OCI-LY7 (cell line): ENCODE data around the gene HSPB3. TPM values are rescaled to one million over a fixed set of nuclear protein-coding genes. Genes with fewer than 3 reads are reported as not detected.

Experiments used
- BruUV-seq: library from RNA; stranded (reverse); fragments of 400-500 nt; replicated peaks from 2 replicates; lab custom pipeline; 2021; lab: Mats Ljungman, UMichigan
- CTCF ChIA-PET: fragments of 300-600 bp; sonication (Branson Sonifier 250); formaldehyde crosslinking; loops from one replicate; lab custom pipeline; 2022; ENCODE audit warnings: antibody characterized with exemption; ENCODE audit not compliant: unreplicated experiment; lab: Charles Lee
- POLR2A ChIA-PET: fragments of 300-600 bp; sonication (Branson Sonifier 250); formaldehyde crosslinking; loops from one replicate; lab custom pipeline; 2022; ENCODE audit warnings: antibody characterized with exemption; lab: Charles Lee
- DNase-seq: peaks from one replicate; pipeline ENCODE4 v3.0.0-alpha.2; 2015; ENCODE audit warnings: low spot score
- H2AFZ ChIP-seq: fragments of 200-600 bp; sonication (generic), shearing (Covaris generic); 2 replicates; pipeline ENCODE4 v1.6.1; 2014; ENCODE audit warnings: mild to moderate bottlenecking, antibody characterized with exemption, low read length, moderate library complexity
- H3K27ac ChIP-seq: fragments of 200-600 bp; sonication (generic); 2 replicates; pipeline ENCODE4 v1.5.1; 2014; ENCODE audit warnings: mixed run types, low read depth, mild to moderate bottlenecking, moderate library complexity, low read length, inconsistent platforms; ENCODE audit not compliant: poor library complexity, severe bottlenecking
- H3K36me3 ChIP-seq: fragments of 200-600 bp; sonication (generic); 2 replicates; pipeline ENCODE4 v1.6.1; 2014; ENCODE audit warnings: mild to moderate bottlenecking, antibody characterized with exemption, low read length, moderate library complexity, mixed read lengths; ENCODE audit not compliant: insufficient read depth
- H3K4me1 ChIP-seq: fragments of 200-600 bp; sonication (generic); 2 replicates; pipeline ENCODE4 v1.5.1; 2014; ENCODE audit warnings: mild to moderate bottlenecking, low read length; ENCODE audit not compliant: insufficient read depth, poor library complexity, severe bottlenecking
- H3K4me2 ChIP-seq: fragments of 200-600 bp; sonication (generic); 2 replicates; pipeline ENCODE4 v1.6.1; 2014; ENCODE audit warnings: mild to moderate bottlenecking, low read length
- H3K4me3 ChIP-seq: fragments of 200-600 bp; sonication (generic); 2 replicates; pipeline ENCODE4 v1.5.1; 2014; ENCODE audit warnings: mild to moderate bottlenecking, low read depth, low read length; ENCODE audit not compliant: poor library complexity, severe bottlenecking
- H3K79me2 ChIP-seq: fragments of 200-600 bp; sonication (generic); 2 replicates; pipeline ENCODE4 v1.6.1; 2016; ENCODE audit warnings: low read depth, mild to moderate bottlenecking, low read length, moderate library complexity, mixed read lengths; ENCODE audit not compliant: insufficient read depth
- H3K9me2 ChIP-seq: fragments of 200-600 bp; sonication (generic); 2 replicates; pipeline ENCODE4 v1.6.1; 2016; ENCODE audit warnings: mild to moderate bottlenecking, low read length, mixed read lengths; ENCODE audit not compliant: insufficient read depth
- H3K9me3 ChIP-seq: fragments of 200-600 bp; sonication (generic); 2 replicates; pipeline ENCODE4 v1.6.1; 2014; ENCODE audit warnings: mild to moderate bottlenecking, mixed run types, low read length, mixed read lengths
- H4K20me1 ChIP-seq: fragments of 200-600 bp; sonication (generic); 2 replicates; pipeline ENCODE4 v1.6.1; 2014; ENCODE audit warnings: mild to moderate bottlenecking, antibody characterized with exemption, low read length, moderate library complexity, mixed read lengths; ENCODE audit not compliant: insufficient read depth
- EZH2phosphoT487 ChIP-seq: fragments of 200-600 bp; sonication (generic); IDR thresholded peaks from 2 replicates; pipeline ENCODE4 v1.6.1; 2018; ENCODE audit warnings: low read depth, borderline replicate concordance, mild to moderate bottlenecking, mixed run types, antibody characterized with exemption, low read length, moderate library complexity, mixed read lengths
- intact Hi-C: fragments of 100-400 bp; cut with micrococcal nuclease; formaldehyde crosslinking; loops from one replicate; pipeline ENCODE4 v1.10.0; 2022; ENCODE audit not compliant: unreplicated experiment
- total RNA-seq, 2 experiments: library from RNA; depleted of rRNA in 1 of 2; stranded (reverse); fragments of >200 nt in 1 of 2; shearing (Covaris generic) in 1 of 2; gene quantifications; 2 replicates each; pipeline ENCODE4 v1.2.3, GENCODE V29; 2014 to 2022
- TF ChIP-seq, protein P1 (sequence below): fragments of 200-600 bp; sonication (generic); conservative IDR thresholded peaks from 2 replicates; pipeline ENCODE4 v1.5.1; 2014; ENCODE audit warnings: mild to moderate bottlenecking, antibody characterized with exemption, low read length, moderate library complexity, mixed read lengths

HSPB3 gene
- total RNA-seq, 2 experiments from 2014 or later = not detected

- Histone ChIP-seq H3K9me2 (no peaks in the 10 kb centered on the region), H3K4me1 (peaks cover 8% of the 10 kb centered on the region), H4K20me1 (no peaks in the 10 kb centered on the region), H3K27ac (no peak overlapping the region), H3K79me2 (no peaks in the 10 kb centered on the region), H3K36me3 (no peaks in the 10 kb centered on the region), H3K9me3 (no peaks in the 10 kb centered on the region), H2AFZ (no peak overlapping the region), H3K4me3 (no peak overlapping the region), H3K4me2 (no peak overlapping the region)
- no TSS peak for BruUV-seq
- no peak for DNase-seq
- CTCF ChIA-PET = no interaction called here
- POLR2A ChIA-PET = interaction anchor here (0.6 to 0.7 kb wide), 2 partner anchors 14 to 18 kb away, joined by 3 read pairs; no protein-coding TSS in a partner anchor
- intact Hi-C loops = no loop called here
- no peak for TF ChIP-seq EZH2phosphoT487
These were observed 15.9 kb downstream of the HSPB3 start for GRCh38 chr5:54471398-54471797.

DNA sequence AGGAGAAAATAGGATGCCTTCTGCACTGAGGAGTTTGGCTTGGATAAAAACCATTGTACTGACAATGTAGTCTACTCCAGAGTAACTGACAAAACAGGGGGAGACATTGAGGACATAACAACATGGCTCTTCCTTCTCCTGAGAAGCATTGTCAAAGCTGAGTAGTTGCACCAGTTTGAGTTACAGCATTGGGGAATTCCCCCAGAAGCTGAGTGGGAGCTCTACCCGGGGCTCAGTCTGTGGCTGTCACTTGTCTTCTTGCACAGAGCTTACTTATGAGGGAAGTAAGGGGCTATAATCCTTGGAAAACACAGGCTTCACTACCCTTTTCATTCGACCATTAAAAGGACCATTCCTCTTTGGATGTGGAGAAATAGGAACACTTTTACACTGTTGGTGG, 21.2 kb downstream of the HSPB3 start:
- CTCF ChIA-PET = no interaction called here

GRCh38 chr5:54477941-54478478, 22.5 kb downstream of the HSPB3 start:
- no peak for DNase-seq
- H3K4me1 ChIP-seq = no peaks in the 10 kb centered on the region
- no peaks in the 10 kb centered on the region for H3K36me3 ChIP-seq
- no peaks in the 10 kb centered on the region for H3K79me2 ChIP-seq
- ChIA-PET CTCF (no interaction called here), POLR2A (interaction anchor here (0.5 kb wide), 1 partner anchor 348 kb away, joined by 5 read pairs; no protein-coding TSS in a partner anchor)
- H2AFZ ChIP-seq = no peak overlapping the region
- no peaks in the 10 kb centered on the region for H4K20me1 ChIP-seq
- no peaks in the 10 kb centered on the region for H3K9me2 ChIP-seq
- intact Hi-C loops = no loop called here
- no peak overlapping the region for H3K4me3 ChIP-seq
- BruUV-seq = no TSS peak
- H3K9me3 ChIP-seq = no peaks in the 10 kb centered on the region
- no peak for TF ChIP-seq EZH2phosphoT487
- TF ChIP-seq, protein P1, sequence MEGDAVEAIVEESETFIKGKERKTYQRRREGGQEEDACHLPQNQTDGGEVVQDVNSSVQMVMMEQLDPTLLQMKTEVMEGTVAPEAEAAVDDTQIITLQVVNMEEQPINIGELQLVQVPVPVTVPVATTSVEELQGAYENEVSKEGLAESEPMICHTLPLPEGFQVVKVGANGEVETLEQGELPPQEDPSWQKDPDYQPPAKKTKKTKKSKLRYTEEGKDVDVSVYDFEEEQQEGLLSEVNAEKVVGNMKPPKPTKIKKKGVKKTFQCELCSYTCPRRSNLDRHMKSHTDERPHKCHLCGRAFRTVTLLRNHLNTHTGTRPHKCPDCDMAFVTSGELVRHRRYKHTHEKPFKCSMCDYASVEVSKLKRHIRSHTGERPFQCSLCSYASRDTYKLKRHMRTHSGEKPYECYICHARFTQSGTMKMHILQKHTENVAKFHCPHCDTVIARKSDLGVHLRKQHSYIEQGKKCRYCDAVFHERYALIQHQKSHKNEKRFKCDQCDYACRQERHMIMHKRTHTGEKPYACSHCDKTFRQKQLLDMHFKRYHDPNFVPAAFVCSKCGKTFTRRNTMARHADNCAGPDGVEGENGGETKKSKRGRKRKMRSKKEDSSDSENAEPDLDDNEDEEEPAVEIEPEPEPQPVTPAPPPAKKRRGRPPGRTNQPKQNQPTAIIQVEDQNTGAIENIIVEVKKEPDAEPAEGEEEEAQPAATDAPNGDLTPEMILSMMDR = no peak
- no peak overlapping the region for H3K27ac ChIP-seq
- no peak overlapping the region for H3K4me2 ChIP-seq

More for the DNA sequence above, 21.2 kb downstream of the HSPB3 start:
- Histone ChIP-seq H3K4me1 (no peaks in the 10 kb centered on the region), H3K79me2 (no peaks in the 10 kb centered on the region), H2AFZ (no peak overlapping the region), H3K4me2 (no peak overlapping the region), H3K9me3 (no peaks in the 10 kb centered on the region), H3K9me2 (no peaks in the 10 kb centered on the region), H4K20me1 (no peaks in the 10 kb centered on the region), H3K36me3 (no peaks in the 10 kb centered on the region), H3K27ac (no peak overlapping the region), H3K4me3 (no peak overlapping the region)
- intact Hi-C loops = no loop called here
- TF ChIP-seq EZH2phosphoT487 = no peak
- TF ChIP-seq, protein P1 = no peak
- POLR2A ChIA-PET = no interaction called here
- BruUV-seq = no TSS peak
- no peak for DNase-seq
